GM18507 (cell line): ENCODE data around the gene ITIH4.

Experiments used
- DNase-seq: peaks from one replicate; pipeline ENCODE4 v3.0.0; 2011; ENCODE audit warnings: low read depth; ENCODE audit not compliant: insufficient read length; ENCODE audit errors: extremely low spot score
- FAIRE-seq: peaks from 2 replicates; lab custom pipeline; 2011; peaks lifted over from hg19 to GRCh38; lab: Jason Lieb, UNC

Gene ITIH4

DNA sequence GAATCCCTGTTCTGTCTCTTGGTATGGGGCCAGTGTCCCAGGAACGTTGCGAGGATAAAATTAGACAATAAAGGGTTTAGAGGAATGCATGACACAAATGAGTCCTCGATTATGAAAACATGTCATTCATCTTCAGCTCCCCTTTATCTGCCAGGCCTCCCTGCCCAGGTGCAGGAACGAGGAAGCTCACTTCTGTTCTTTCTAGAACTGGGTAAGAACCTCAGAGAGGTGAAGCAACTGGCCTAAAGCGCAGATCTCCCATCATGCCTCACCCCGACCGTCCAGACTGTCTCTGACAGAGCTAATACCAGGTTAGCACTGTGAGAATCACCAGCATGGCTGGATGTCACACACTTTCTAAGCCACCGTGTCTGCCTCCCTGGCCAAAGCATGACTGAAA is 54.6 kb downstream of the ITIH4 start:
- DNase-seq (no peak), FAIRE-seq (no peak)

DNA sequence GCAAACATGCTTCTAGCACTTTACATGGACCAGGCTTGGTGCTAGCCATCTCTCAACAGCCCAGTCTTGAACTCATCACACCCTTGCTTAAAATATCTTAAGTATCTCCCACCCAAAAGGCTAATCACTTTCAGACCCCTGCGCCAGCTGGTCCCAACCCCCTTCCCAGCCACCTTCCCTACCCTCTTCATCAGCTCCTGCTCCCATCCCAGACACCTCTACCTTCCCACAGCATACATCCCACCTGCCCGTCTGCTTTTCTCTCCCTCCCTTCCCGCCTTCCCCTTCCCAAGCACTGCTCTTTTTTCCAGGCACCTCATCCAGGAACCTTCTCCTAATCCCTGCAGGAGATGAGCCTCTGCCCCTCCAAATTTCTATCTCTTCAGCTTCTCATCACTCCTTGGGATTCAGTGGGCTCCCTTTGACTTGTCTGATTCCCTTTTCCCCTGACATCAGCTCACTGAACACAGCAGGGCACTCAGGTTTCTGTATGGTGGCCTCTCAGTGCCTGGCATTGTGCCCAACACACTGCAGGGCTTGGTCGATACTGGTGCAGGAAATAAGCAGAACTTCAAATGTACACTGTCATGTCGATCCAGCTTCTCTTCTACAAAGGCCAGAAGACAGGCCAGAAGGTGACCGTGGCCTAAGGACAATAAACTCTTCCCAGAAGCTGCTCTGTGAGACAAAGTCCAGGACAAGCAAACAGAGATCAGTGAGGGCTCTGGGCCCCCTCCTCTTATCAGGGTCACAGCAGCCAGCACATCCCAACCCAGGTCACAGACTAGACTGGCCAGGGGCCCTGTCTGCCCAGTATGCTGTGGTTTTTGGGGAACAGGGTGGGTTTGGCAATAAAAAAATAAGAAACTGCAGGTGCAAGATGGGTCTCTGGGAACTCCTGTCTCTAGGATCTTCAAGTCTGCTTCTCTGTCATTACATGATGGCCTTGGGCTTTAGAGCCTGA is 55.3 kb downstream of the ITIH4 start:
- no peak for DNase-seq
- FAIRE-seq = no peak

DNA sequence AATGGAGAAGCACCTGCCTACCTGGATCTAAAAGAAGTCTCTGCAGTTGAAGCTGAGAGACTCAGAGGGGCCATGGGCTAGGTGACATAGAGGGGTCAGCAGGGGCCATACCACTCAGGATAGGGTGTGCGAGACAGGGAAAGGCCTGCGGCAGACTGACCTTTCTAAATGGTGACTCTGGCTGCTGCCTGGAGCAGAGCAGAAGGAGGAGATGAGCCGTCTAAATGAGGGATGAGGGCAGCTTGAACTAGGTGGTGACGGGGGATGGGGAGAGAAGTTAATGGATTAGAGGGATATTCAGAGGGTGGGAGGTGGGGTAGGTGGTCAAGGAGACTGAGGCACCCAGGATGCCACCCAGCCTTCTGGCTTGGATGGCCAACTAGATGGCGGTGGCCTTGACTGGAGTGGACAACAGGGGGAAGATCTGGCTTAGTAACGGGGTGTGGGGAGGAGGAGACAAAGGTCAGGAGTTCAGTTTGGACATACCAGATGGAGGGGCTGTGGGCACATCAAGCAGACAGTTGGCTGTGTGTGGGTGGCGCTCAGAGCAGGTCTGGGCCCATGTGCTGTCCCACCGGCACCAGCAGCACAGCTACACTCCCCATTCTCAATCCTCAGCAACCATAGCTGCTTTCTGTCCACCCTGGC is 56.3 kb downstream of the ITIH4 start:
- FAIRE-seq = no peak
- no peak for DNase-seq

- DNase-seq = no peak
- FAIRE-seq = no peak
Measured at GRCh38 chr3:52773361-52774065, 57.0 kb downstream of the ITIH4 start.

DNA sequence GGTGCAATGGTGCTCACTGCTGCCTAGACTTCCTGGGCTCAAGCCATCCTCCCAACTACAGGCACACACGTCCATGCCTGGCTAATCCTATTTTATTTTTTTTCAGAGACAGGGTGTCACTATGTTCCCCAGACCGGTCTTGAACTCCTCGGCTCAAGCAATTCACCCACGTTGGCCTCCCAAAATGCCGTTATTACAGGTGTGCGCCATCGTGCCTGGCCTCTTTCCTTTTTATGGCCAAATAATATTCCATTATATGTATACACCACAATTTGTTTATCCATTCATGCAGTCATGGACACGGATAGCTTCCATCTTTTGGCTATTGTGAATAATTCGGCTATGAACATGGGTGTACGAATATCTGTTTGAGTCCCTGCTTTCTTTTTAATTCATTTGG is 58.8 kb downstream of the ITIH4 start:
- no peak for FAIRE-seq
- DNase-seq = no peak

DNA sequence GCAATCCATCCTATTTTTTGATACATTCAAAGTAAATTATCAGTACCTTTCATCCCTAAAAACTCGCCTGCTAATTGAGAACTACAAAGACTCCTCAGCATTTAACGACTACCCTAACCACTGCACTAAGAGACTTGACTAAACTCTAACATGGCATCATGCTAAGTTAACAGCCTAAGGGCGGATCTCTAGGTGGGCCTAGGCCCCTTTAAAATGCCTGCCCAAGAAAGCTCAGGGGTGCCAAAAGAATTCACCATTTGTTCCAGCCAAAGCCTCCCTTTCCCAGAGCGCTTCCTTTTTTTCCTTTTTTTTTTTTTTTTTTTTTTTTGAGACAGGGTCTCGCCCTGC is 59.2 kb downstream of the ITIH4 start:
- DNase-seq = no peak
- no peak for FAIRE-seq

DNA sequence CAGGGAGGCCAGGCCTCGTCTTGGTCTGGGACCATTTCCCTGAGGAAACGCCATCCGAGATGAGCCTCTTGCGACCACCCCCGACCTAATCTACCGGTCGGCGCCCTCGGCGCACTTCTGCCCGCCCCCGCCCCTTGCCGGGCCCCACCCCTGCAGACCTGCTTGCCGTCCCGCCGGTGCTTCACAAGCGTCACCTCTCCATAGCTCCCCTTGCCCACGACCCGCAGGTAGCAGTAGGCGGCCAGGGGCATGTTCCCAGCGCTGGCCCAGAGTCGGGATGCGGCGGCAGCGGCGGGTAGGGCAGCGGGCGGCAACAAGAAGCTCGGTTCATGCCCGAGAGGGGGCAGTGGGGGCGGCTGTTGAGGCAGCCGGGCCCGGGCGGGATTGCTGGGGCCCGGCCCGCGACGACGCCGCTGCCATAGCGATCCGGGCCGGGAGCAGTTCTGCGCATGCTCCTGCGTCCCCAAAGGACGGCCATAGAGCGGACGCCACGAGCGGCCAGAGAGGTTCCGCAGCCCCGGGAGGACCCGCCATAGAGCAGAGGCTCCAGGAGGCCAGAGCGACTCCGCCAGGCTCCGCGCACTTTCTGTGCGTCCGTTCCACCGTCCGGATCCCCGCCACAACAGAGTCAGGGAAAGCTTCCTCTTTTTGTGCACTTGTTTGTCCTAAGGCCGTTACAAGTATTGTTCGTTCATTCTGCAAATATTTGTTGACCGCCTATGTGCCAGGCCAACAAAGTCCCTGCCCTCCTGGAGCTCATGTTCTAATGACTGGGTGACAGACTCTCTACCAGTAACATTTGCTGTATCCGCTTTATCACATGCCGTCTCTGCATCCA is 59.8 kb downstream of the ITIH4 start, which contains the start of gene NEK4:
Gene NEK4 (minus strand): TSS at position 445 of the 838 bp plus-strand sequence. CDS start 194 bp downstream, at position 251.
- DNase-seq = peak; percentile 96
- FAIRE-seq = peak; percentile 83

- FAIRE-seq (no peak), DNase-seq (no peak)
Measured at GRCh38 chr3:52769786-52770455, 60.6 kb downstream of the ITIH4 start.

DNA sequence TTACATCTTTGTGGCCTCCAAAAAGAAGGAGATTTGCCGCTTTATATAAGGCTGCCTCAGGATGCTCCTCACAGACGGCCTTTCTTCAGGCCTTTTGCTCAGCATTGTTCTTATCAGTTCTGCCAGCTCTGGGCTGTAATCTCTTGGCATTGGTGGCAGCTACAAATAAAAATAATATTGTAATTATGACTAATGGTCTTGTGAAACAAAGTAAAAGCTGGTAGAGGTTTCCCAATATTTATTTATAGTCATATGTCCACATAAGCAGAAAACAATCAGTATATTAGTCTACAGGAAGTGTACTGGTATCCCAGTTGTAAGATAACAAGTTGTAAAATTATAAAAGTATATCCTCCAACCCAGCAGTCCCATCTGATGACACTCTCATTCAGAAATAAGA is 67.0 kb downstream of the ITIH4 start:
- DNase-seq (no peak), FAIRE-seq (no peak)
